HEK293T (cell line): ENCODE data around the gene APBB2.

Experiments
- CTCF ChIA-PET: fragments of 350-600 bp; formaldehyde crosslinking; extraction: SDS; loops from one replicate; lab custom pipeline; 2021; ENCODE audit warnings: antibody characterized with exemption, inconsistent platforms; lab: Yijun Ruan, JAX
- POLR2A ChIA-PET: fragments of 350-600 bp; formaldehyde crosslinking; extraction: SDS; loops from one replicate; lab custom pipeline; 2020; ENCODE audit warnings: antibody characterized with exemption, inconsistent platforms; lab: Yijun Ruan, JAX
- DNase-seq: peaks from one replicate; pipeline ENCODE4 v3.0.0; 2012; ENCODE audit warnings: mixed read lengths; ENCODE audit errors: extremely low spot score
- ARNT ChIP-seq: fragments of 450-650 bp; IDR thresholded peaks from 2 replicates; pipeline ENCODE4 v1.6.1; 2017; ENCODE audit warnings: mild to moderate bottlenecking
- BHLHE40 ChIP-seq: fragments of 450-650 bp; IDR thresholded peaks from 2 replicates; pipeline ENCODE4 v1.6.1; 2016; ENCODE audit warnings: mild to moderate bottlenecking, moderate library complexity, borderline replicate concordance
- CTBP1 ChIP-seq: fragments of 450-650 bp; IDR thresholded peaks from 2 replicates; pipeline ENCODE4 v1.6.1; 2016; ENCODE audit warnings: borderline replicate concordance
- ELF4 ChIP-seq: fragments of 450-650 bp; IDR thresholded peaks from 2 replicates; pipeline ENCODE4 v1.6.1; 2017; ENCODE audit warnings: antibody characterized with exemption
- FOXA1 ChIP-seq: fragments of 450-650 bp; IDR thresholded peaks from 2 replicates; pipeline ENCODE4 v1.6.1; 2016; ENCODE audit warnings: mild to moderate bottlenecking
- FOXK2 ChIP-seq: fragments of 450-650 bp; IDR thresholded peaks from 2 replicates; pipeline ENCODE4 v1.6.1; 2016; ENCODE audit warnings: mild to moderate bottlenecking
- FOXM1 ChIP-seq: fragments of 450-650 bp; IDR thresholded peaks from 2 replicates; pipeline ENCODE4 v1.6.1; 2017; ENCODE audit warnings: mild to moderate bottlenecking, borderline replicate concordance
- HDGF ChIP-seq: fragments of 450-650 bp; IDR thresholded peaks from 2 replicates; pipeline ENCODE4 v1.6.1; 2017; ENCODE audit warnings: antibody characterized with exemption, borderline replicate concordance
- L3MBTL2 ChIP-seq: fragments of 450-650 bp; conservative IDR thresholded peaks from 2 replicates; pipeline ENCODE4 v1.6.1; 2016; ENCODE audit warnings: mild to moderate bottlenecking
- LEF1 ChIP-seq: fragments of 450-650 bp; IDR thresholded peaks from 2 replicates; pipeline ENCODE4 v1.6.1; 2017; ENCODE audit warnings: mild to moderate bottlenecking, borderline replicate concordance
- NFRKB ChIP-seq: fragments of 450-650 bp; IDR thresholded peaks from 2 replicates; pipeline ENCODE4 v1.6.1; 2016; ENCODE audit warnings: mild to moderate bottlenecking, moderate library complexity
- SP1 ChIP-seq: fragments of 450-650 bp; IDR thresholded peaks from 2 replicates; pipeline ENCODE4 v1.6.1; 2017
- SUZ12 ChIP-seq: fragments of 450-650 bp; IDR thresholded peaks from 2 replicates; pipeline ENCODE4 v1.6.1; 2016; ENCODE audit warnings: mild to moderate bottlenecking
- TARDBP ChIP-seq: fragments of 450-650 bp; IDR thresholded peaks from 2 replicates; pipeline ENCODE4 v1.6.1; 2016
- ZNF384 ChIP-seq: fragments of 450-650 bp; IDR thresholded peaks from 2 replicates; pipeline ENCODE4 v1.6.1; 2016
- TF ChIP-seq, protein P1 (sequence below): fragments of 450-650 bp; IDR thresholded peaks from 2 replicates; pipeline ENCODE4 v1.6.1; 2016

Gene APBB2

GRCh38 chr4:40940756-40941155, 273.6 kb downstream of the APBB2 start:
- ChIA-PET POLR2A (no interaction called here), CTCF (no interaction called here)
- no peak for DNase-seq
- no peak for TF ChIP-seq SP1
- TF ChIP-seq ZNF384: no peak
- TF ChIP-seq SUZ12: no peak
- TF ChIP-seq TARDBP: no peak
- TF ChIP-seq L3MBTL2: no peak
- TF ChIP-seq FOXA1: no peak
- no peak for TF ChIP-seq ELF4
- no peak for TF ChIP-seq HDGF
- TF ChIP-seq, protein P1, sequence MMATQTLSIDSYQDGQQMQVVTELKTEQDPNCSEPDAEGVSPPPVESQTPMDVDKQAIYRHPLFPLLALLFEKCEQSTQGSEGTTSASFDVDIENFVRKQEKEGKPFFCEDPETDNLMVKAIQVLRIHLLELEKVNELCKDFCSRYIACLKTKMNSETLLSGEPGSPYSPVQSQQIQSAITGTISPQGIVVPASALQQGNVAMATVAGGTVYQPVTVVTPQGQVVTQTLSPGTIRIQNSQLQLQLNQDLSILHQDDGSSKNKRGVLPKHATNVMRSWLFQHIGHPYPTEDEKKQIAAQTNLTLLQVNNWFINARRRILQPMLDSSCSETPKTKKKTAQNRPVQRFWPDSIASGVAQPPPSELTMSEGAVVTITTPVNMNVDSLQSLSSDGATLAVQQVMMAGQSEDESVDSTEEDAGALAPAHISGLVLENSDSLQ: no peak
- TF ChIP-seq BHLHE40: no peak
- no peak for TF ChIP-seq LEF1
- TF ChIP-seq CTBP1: no peak
- no peak for TF ChIP-seq NFRKB

DNA sequence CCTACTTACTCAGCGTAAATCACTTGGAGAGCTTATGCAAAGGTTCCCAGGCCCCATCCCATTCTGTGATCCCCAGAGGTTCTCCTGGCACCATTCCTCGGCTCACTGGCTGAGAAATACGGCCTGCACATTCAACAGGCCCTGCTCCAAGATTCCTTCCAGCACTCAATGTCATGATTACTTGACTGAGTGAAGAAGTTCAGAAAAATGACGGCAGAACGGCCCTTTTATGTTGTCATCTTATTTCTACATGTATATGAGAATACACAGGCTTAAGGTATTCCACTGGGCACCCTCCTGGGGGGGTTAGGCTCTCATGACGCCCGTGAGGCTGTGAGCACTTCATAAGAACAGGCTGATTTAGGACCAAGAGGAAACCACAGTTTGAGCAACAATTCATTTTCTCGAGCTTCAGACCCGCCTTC, 274.0 kb downstream of the APBB2 start:
- POLR2A ChIA-PET: no interaction called here
- CTCF ChIA-PET: no interaction called here

GRCh38 chr4:40939856-40940255, 274.5 kb downstream of the APBB2 start:
- no peak for DNase-seq
- ChIA-PET POLR2A (no interaction called here), CTCF (no interaction called here)
- no peak for TF ChIP-seq HDGF

More for the DNA sequence above, 274.0 kb downstream of the APBB2 start:
- no peak for DNase-seq
- no peak for TF ChIP-seq BHLHE40
- no peak for TF ChIP-seq FOXM1
- TF ChIP-seq CTBP1: no peak
- TF ChIP-seq SUZ12: no peak
- TF ChIP-seq SP1: no peak
- no peak for TF ChIP-seq HDGF

DNA sequence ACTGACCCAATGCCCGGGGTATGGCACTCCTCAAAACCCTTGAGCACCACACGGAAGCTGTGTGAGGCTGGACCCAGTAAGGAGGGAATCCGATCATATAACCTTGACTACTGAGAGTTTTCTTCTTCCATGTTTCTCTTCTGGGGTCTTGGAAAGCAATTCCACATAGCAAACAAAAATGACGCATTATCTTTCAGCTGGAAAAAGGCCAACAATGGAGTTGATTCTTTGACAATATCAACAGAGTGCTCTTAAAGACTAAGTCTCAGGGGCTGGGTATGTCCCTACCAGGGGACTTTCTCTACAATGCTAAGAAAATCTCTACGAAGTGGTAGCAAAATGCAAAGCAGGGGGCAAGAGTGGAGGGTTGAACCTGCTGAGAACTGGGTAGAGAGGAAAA, 276.0 kb downstream of the APBB2 start:
- CTCF ChIA-PET: interaction anchor here (0.8 to 1.1 kb wide), 2 partner anchors 14 to 277 kb away, joined by 3 to 4 read pairs; no protein-coding TSS in a partner anchor
- no peak for DNase-seq
- POLR2A ChIA-PET: interaction anchor here (0.9 kb wide), 1 partner anchor 278 kb away, joined by 3 read pairs; no protein-coding TSS in a partner anchor
- no peak for TF ChIP-seq ZNF384
- no peak for TF ChIP-seq NFRKB

DNA sequence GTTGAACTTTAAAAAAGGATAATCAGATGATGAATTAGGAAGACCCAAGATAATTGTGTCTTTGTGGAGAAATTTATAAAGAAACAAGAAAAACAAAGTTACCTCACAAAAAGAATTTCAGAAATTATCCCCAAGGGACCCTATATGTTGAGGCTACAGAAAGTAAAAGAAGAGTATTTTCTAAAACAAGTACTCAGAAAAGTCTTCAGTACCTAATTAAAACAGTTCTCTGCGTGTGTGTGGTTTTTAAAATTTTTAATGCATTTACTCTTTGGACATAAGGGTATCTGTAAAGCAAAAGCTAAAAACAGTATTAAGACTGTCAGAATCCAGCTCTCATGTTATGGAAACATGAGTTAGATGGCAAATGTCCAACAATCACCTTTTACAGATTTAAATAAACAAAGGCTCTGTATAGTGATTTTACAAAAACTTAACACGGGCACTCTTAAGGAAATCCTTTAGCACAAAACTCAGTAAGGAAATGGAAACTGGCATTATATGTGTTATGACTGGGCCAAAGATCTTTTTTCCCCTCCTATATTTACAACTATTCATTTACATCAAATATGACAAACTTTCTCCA, 277.1 kb downstream of the APBB2 start:
- no peak for TF ChIP-seq CTBP1
- no peak for TF ChIP-seq ARNT
- no peak for TF ChIP-seq FOXK2
- TF ChIP-seq, protein P1: no peak
- no peak for TF ChIP-seq L3MBTL2
- TF ChIP-seq LEF1: no peak
- no peak for TF ChIP-seq ZNF384
- no peak for TF ChIP-seq SP1
- no peak for TF ChIP-seq FOXM1
- no peak for TF ChIP-seq ELF4
- TF ChIP-seq HDGF: no peak
- no peak for TF ChIP-seq FOXA1
- TF ChIP-seq NFRKB: no peak
- no peak for TF ChIP-seq BHLHE40
- CTCF ChIA-PET: interaction anchor here (2.0 kb wide), 1 partner anchor 39 kb away, joined by 11 read pairs; no protein-coding TSS in a partner anchor
- DNase-seq: no peak
- POLR2A ChIA-PET: interaction anchor here (1.8 kb wide), 1 partner anchor 319 kb away, joined by 6 read pairs; the partner anchor contains the start of gene UCHL1

DNA sequence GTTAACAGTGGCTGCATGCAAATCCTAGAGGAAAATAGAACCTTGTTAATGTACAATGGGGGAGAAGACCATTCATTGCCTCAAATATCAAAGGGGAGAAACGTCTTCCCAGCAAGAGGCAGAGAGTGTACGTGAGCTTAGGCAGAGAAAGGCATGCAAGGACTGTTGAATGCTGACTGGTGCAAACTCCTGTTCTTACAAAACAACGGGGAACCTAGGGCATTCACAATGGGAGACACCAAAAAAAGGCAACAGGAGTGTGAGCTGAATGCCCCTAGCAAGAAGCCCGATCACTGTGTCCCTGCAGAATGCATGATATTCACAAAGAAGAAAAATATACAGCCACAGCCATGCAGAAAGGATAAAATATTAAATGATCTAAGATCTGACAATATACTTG, 279.7 kb downstream of the APBB2 start:
- CTCF ChIA-PET: no interaction called here

More for the DNA sequence above, 279.7 kb downstream of the APBB2 start:
- TF ChIP-seq ZNF384: no peak
- no peak for TF ChIP-seq SUZ12
- TF ChIP-seq LEF1: no peak
- no peak for TF ChIP-seq FOXA1
- TF ChIP-seq CTBP1: no peak
- TF ChIP-seq L3MBTL2: no peak
- no peak for TF ChIP-seq HDGF
- no peak for TF ChIP-seq FOXM1
- TF ChIP-seq NFRKB: no peak
- TF ChIP-seq ELF4: no peak
- no peak for TF ChIP-seq SP1
- no peak for TF ChIP-seq TARDBP
- POLR2A ChIA-PET: no interaction called here
- DNase-seq: no peak
